Stimulated activated CD8-positive, alpha-beta memory T cell treated with anti-CD3 and anti-CD28 coated beads, Interleukin-12 subunit alpha, Interleukin-12 subunit beta, amount 100 ng/mL, for 1 hour (primary cell): ENCODE data around the gene LAMC3.

Experiments
- DNase-seq: peaks from one replicate; pipeline ENCODE4 v3.0.0-alpha.2; 2020; ENCODE audit warnings: low read depth

Gene LAMC3

DNA sequence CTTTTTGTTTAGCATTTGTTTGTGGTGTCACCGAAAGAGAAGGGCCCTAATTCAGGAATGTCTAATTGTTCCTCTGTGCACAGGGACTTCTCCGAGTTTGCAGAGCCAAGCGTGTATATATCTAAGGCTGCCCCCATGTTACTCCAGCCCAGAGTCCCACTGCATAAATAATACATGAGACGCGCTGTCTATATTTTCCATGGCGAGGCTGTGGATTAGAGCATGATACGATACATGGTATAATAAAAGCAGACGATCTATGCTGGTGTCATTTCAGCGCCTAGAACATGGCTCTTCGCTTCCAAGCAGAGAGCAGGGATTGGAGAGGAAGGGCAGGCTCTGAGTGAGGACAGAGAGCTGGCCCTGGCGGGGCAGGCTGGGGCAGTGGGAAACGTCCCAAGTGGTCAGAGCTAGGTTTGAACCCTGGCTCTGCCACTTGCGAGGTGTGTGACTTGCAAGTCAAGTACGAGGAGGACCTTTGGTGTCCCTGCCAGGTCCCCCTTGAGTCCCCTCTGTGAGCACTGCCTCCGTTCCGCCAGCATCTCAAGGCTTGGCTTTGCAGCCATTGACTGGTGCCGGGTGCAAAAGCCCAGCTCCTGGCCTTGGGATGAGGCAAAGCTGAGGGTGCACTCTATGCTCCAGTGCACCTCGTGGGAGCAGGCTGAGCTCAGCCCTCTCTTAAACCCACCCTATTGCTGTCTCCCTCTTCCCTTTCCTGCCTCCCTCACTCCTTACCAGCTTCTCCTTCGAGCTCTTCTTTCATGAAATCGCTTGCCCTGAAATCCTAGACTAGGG, 29.2 kb upstream of the LAMC3 start:
- no peak for DNase-seq

- no peak for DNase-seq
These were observed 28.4 kb upstream of the LAMC3 start for GRCh38 chr9:130980526-130980925.

DNA sequence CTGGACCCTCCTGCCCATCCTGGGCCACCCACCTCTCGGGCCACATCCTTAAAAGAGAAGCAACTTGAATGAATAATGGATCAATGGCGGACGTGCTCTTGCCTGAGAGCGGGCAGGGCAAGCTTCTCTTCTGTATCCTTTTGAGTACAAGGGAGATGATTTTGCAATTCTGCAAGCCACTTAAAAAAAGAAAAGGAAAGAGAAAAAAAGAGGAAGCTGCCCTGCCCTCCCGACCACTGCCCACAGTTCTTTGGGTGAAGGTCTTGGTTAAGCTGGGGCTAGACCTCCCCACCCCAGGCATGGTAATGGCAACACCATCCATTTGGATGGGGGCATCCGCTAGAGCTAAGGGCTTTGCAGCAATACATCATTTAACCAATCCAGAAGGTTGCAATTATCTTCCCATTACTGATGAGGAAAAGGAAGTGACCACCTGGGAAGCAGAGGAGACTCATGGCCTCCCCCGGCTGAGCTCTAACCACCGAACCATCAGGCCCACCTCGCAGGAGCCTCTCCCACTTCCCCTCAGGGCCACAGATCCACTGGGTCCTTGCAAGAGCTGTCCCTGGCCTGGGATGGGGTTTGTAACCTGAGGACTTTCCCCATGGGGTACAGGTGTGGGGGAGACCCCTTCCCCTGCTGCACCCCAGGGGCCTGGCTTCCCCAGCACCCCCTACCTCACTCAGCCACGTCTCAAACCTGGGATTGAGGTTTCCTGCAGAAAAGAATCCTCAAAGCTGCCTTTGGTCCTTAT, 27.8 kb upstream of the LAMC3 start:
- DNase-seq = no peak

- no peak for DNase-seq
These were observed 27.2 kb upstream of the LAMC3 start for GRCh38 chr9:130981756-130982137.

DNA sequence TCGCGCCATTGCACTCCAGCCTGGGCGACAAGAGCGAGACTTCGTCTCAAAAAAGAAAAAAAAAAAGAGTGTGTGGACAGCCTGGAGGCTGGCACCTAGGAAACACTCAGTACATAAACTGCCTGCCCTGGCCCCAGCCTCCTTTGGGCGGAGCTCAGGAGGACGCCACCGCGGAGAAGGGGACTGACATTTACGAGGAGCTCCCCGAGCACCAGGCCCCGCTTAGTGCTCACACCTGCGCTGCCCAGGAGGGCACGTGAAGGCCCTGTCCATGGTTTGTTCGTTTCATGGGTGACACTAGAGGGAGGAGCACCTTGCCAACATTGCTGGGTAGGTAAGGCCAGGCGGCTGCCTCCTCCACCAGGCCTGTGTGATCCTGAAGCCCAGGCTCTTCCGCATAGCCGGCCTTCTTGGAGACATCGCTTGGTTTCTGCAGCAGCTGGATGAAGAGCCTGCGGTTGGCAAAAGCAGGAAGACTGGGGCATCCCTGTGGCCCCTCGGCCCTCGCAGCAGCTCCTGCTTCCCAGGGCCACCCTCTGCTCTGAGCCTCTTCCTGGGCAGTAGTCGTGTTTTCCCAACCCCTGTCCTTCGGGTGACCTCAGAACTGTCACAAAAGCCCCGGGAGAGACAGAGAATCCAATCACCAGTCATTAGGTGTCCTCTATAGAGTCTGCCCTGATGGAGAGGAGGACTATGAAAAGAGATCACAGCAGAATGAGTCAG, 26.2 kb upstream of the LAMC3 start:
- DNase-seq = no peak

GRCh38 chr9:130983359-130983670, 25.7 kb upstream of the LAMC3 start:
- no peak for DNase-seq

GRCh38 chr9:130983970-130984369, 25.0 kb upstream of the LAMC3 start:
- no peak for DNase-seq

DNA sequence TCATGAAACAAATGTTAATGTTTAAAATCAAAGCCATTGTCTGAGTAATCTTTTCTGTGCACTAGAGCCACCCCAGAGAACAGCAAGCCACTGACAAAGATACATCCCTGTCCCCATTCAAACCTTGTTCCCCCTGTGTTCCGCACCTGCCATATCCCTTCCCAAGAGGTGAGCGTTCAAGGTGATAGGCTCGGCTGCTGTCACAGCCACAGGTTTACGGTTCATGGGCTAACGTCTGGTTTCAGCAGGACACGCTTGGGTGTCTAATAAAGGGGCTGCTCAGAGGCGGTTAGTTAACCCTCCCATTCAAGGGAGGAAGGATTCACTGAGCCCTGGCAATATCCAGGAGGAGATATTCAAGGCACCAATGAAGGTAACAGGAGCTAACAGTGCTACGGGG, 24.5 kb upstream of the LAMC3 start:
- DNase-seq = no peak

DNA sequence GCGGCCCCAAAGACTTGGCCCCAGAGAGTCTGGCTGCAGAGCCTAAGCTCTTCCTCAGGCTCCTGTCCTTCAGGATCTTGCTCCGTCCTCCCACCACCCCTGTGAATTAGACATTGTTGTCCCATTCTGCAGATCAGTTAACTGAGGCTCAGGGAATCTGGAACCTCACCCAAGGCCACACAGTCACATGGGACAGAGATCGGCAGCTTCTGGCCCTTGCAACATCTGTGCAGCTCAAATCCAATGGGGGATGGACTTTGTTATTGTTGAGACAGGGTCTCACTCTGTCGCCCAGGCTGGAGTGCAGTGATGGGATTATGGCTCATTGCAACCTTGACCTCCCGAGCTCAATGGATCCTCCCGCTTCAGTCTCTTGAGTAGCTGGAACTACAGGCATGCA, 23.9 kb upstream of the LAMC3 start:
- DNase-seq = no peak

- no peak for DNase-seq
These were observed 23.3 kb upstream of the LAMC3 start for GRCh38 chr9:130985606-130986162.

DNA sequence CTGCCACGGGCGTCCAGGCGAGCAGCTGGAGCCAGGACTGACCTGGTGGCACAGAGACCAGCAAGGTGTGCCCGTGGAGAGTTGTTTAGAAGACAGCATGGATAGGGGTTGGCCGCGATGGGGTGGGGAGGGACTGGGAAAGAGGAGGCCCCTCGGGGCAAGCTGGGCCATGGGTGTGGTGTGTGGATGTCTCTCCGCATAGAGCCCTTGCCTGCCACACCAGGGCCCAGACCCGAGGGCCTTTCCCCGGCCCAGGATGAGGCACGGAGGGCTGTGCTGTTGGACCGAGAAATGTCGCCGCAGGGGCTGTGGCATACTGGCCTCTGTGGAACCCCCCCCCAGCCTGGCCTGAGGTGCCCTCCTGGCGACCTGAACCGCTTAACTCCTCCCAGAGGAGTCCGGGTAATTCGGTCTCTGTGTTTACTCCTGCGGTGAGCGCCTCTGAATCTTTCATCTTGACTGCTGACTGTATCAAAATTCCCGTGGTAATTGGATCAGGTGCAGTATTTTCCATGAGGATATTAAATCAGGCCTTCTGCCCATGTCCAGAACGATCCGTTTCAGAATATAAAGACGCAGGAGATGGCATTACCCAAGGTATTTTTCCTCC, 22.5 kb upstream of the LAMC3 start:
- DNase-seq = no peak

GRCh38 chr9:130987054-130987453, 21.9 kb upstream of the LAMC3 start:
- DNase-seq = no peak

- no peak for DNase-seq
These were observed 21.1 kb upstream of the LAMC3 start for GRCh38 chr9:130987738-130988399.

- DNase-seq = no peak
These were observed 20.6 kb upstream of the LAMC3 start for GRCh38 chr9:130988400-130988747.

DNA sequence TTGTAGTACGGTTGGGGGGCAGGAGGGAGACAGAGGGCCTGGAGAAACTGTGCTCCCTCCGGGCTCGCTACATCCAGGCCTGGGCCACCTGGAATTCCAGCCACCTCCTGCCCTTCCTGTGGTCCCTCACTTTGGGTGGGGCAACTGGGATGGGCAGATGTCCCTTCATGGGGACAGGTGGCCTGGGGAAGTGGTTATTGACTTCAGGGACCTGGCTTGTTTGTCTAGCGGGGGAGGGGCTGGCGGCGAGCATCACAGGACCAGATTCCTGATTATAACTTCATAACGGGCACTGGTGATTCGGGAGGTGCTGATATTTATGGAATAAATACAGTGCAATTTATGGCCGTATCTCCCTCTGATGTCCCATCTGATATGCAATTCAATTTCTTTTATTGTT, 20.1 kb upstream of the LAMC3 start:
- DNase-seq = no peak

DNA sequence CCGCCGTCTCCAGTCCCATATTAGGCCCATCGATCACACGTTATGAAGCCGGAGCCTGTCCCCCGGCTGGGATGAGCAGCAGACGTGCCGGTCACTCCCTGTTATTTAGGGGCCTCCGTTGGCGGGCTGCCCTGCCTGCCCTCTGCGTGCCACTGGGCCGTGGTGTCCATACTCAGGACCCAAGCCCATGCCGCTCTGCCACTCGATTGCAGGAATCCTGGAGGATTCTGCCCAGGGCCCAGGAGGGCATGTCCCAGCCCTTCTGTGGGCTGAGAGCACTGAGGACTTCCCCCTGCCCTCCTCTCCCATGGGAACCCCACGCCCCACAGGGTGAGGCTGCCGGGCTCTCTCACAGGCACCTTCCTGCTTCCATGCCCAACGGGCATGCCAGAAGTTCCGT, 19.6 kb upstream of the LAMC3 start:
- no peak for DNase-seq

DNA sequence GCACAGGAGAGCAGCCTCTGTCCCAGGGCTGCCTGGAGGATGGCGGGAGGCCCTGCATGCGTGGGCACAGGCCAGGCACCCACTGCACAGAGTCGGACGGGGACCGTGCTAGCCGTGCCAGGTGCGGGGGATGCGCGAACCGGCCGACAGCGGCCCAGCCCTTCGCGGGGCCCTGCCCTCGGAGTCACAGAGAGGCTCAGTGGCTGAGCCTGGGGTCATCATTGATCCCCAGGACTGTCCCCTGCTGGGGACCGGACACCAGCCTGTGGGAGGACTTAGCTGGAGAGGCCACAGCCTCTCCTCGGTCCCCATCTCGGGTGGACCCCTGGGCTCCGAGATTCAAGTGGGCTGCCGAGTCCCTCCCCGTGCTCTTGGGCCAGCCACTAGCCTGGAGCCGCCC, 19.1 kb upstream of the LAMC3 start:
- no peak for DNase-seq

DNA sequence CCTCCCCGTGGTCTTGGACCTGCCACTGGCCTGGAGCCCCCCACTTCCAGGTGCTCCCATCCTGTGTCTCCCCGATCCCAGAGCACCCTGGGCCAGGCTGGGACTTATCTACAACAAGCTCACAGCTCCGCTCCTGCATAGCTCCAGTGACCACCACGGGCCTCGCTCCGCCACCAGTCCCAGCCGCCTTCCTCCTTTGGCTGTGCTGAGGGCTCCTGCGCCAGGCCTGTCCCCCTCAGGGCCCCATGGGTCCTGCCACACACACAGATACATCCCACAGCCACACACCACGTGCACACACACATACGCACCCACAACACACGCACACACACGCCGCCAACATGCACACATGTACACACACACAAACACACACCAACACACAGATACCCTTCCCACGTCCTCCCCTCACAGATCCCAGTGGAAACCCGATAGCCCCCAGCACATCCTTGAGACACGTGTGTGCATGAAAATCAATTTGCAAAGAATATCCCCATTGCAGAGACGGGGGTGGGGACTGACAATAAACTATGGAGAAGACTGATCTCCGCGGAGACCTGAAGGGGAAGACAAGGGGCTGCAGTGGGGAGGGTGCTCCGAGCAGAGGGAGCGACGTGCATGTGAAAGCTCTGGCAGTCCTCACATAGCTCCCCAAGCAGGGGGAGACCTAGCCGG, 18.5 kb upstream of the LAMC3 start:
- DNase-seq = no peak

- DNase-seq = no peak
These were observed 17.8 kb upstream of the LAMC3 start for GRCh38 chr9:130990978-130991777.
